Cardiac fibroblast (primary cell): ENCODE data around the gene SLC26A1.

Source experiments
- DNase-seq, 2 donors: peaks; one replicate each; pipeline versions ENCODE4 v3.0.0 to v3.0.0-alpha.2; 2010; ENCODE audit warnings: low read depth in 2 of 2
- H3K4me3 ChIP-seq, 2 donors: replicated peaks in 1 of 2; 1 replicate in 1 of 2; 2 replicates in 1 of 2; pipeline ENCODE4 v1.5.1; 2011; ENCODE audit warnings: low read depth in 2 of 2, low read length in 2 of 2, mild to moderate bottlenecking in 2 of 2, moderate library complexity in 1 of 2
- TF ChIP-seq, protein P1 (sequence below): IDR thresholded peaks from one replicate; pipeline ENCODE4 v1.5.1; 2011; ENCODE audit warnings: low read depth, mild to moderate bottlenecking, low read length, inconsistent platforms

Gene SLC26A1

GRCh38 chr4:993111-994029 is at the start of gene SLC26A1:
TSS of gene SLC26A1 (minus strand) at chr4:993404. CDS start at chr4:991703, 1,701 bp downstream.
- no peak within 1 kb of the TSS for H3K4me3 ChIP-seq
- TF ChIP-seq, protein P1, sequence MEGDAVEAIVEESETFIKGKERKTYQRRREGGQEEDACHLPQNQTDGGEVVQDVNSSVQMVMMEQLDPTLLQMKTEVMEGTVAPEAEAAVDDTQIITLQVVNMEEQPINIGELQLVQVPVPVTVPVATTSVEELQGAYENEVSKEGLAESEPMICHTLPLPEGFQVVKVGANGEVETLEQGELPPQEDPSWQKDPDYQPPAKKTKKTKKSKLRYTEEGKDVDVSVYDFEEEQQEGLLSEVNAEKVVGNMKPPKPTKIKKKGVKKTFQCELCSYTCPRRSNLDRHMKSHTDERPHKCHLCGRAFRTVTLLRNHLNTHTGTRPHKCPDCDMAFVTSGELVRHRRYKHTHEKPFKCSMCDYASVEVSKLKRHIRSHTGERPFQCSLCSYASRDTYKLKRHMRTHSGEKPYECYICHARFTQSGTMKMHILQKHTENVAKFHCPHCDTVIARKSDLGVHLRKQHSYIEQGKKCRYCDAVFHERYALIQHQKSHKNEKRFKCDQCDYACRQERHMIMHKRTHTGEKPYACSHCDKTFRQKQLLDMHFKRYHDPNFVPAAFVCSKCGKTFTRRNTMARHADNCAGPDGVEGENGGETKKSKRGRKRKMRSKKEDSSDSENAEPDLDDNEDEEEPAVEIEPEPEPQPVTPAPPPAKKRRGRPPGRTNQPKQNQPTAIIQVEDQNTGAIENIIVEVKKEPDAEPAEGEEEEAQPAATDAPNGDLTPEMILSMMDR, result no peak

DNA sequence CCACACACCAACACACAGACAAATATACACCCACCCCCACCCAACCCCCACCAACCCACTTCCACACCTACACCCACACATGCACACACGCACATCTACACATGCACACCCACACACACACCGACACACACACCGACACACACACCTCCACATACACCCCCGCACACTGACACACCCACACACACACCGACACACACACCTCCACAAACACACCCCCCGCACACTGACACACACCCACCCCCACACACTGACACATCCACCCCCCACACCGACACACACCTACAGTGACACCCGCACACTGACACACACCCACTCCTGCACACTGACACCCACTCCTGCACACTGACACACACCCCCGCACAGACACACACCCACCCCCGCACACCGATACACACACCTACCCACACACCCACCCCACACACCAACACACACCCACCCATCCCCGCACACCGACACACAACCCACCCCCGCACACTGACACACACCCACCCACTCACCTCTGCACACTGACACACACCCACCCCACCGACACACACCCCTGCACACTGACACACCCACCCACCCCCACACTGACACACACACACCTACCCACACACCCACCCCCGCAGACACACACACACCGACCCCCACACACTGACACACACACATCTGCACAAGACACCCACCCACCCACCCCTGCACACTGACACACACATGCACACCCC is 49.3 kb upstream of the SLC26A1 start:
- no peak for DNase-seq

More at GRCh38 chr4:993111-994029, at the start of gene SLC26A1:
- DNase-seq, result no peak

GRCh38 chr4:1041936-1042330 is 48.7 kb upstream of the SLC26A1 start:
- no peak for DNase-seq
- TF ChIP-seq, protein P1, result no peak
- H3K4me3 ChIP-seq, result no peak overlapping the region

More for the DNA sequence above, 49.3 kb upstream of the SLC26A1 start:
- no peak overlapping the region for H3K4me3 ChIP-seq
- TF ChIP-seq, protein P1, result no peak

DNA sequence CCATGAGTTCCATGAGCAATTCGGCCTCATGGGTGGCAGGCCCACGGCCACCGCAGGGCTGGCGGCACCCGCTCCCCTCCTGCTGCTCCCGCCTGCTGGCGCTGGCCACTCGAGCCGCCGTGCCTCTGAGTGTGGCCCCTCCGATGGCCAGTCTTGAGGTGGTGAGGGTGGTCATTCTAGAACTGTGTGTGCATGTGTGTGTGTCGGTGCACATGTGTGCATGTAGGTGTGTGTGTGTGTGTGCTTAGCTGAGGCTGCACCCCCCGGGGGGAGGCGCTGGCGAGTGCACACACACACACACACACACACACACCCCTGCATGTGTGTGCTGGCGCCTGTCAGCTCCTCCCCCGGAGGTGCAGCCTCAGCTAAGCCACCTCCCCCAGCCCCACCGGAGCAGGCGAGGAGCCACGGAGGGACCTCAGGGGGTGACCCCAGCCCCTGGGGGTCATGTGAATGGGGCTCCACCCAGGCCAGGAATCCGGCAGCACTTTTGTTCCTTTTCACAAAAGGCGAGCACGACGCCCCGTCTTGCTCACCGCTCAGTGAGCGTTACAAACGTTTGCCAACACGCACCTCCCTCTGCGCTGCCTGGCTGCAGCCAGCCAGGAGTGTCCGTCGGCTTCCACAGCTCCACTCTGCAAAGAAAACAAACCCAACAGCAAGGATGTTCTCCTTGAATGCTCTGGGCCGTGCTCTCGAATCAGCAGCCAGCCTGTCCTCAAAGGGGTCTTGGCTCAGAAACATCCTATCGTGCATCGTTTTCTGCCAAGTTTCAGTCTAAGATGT is 48.1 kb upstream of the SLC26A1 start:
- peak; percentile 66 to 72 for DNase-seq
- H3K4me3 ChIP-seq, result no peak overlapping the region
- TF ChIP-seq, protein P1, result no peak

DNA sequence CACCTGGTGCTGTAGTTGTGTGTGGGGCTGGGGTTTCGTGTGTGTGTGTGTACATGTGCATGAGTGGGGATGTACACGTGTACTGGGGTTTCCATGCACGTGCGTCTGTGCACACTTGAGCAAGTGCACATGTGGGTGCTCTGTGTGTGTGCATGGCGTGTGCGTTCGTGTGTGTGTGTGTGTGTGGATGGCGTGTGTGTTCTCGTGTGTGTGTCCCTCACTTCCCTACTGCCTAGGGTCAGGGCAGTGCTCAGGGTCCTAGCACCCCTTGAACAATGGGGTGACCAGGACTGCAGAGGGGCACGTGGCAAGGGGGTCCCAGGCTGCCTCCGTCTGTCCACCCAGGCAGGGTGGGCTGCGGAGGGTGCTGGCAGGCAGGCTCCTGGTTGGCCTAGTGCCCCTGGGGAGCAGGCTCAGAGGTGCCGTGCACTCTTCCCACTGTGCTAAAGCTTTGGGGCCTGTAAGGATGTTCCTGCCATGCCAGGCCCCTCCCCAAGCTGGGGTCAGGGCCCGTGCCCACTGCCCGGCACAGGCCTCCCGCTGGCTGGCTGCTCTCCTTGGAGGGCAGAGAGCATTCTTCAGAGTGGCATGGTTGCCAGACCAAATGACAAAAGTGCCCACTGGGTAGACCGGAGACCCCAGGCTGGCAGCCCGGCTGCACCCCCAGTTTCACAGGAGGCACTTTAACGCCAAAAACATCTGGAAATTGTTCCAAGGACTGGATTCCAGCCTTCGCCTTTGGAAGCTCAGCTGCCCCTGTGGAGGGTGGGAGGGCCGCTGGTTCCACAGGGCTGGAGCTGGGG is 47.3 kb upstream of the SLC26A1 start:
- TF ChIP-seq, protein P1, result no peak
- H3K4me3 ChIP-seq, result no peak overlapping the region
- DNase-seq, result no peak
